H9 (cell line): Measurements from ENCODE around the gene ARHGEF16. TPM values are rescaled to one million over a fixed set of nuclear protein-coding genes. Genes with fewer than 3 reads are reported as not detected.

Source experiments
- DNase-seq: peaks from one replicate; pipeline ENCODE4 v3.0.0-alpha.2; 2017
- H2AFZ ChIP-seq: one replicate; pipeline ENCODE4 v1.6.1; 2013; ENCODE audit warnings: mild to moderate bottlenecking, low read length, control low read depth, moderate library complexity
- H2AK5ac ChIP-seq: 2 replicates; pipeline ENCODE4 v1.6.1; 2013; ENCODE audit warnings: low read length, control low read depth, mixed read lengths; ENCODE audit not compliant: insufficient read length
- H2BK120ac ChIP-seq: one replicate; pipeline ENCODE4 v1.6.1; 2013; ENCODE audit warnings: low read depth, mild to moderate bottlenecking, low read length, control low read depth, inconsistent platforms; ENCODE audit not compliant: poor library complexity, severe bottlenecking
- H2BK12ac ChIP-seq: 2 replicates; pipeline ENCODE4 v1.6.1; 2013; ENCODE audit warnings: low read length, control low read depth, mixed read lengths, low read depth; ENCODE audit not compliant: insufficient read length
- H2BK15ac ChIP-seq: 2 replicates; pipeline ENCODE4 v1.6.1; 2013; ENCODE audit warnings: low read depth, low read length, control low read depth
- H2BK20ac ChIP-seq: one replicate; pipeline ENCODE4 v1.6.1; 2013; ENCODE audit warnings: low read depth, mild to moderate bottlenecking, low read length, control low read depth, inconsistent platforms; ENCODE audit not compliant: poor library complexity, severe bottlenecking
- H2BK5ac ChIP-seq: 2 replicates; pipeline ENCODE4 v1.6.1; 2013; ENCODE audit warnings: low read length, control low read depth, mixed read lengths; ENCODE audit not compliant: insufficient read length
- H3K14ac ChIP-seq: 2 replicates; pipeline ENCODE4 v1.6.1; 2013; ENCODE audit warnings: low read length, control low read depth; ENCODE audit not compliant: insufficient read depth
- H3K18ac ChIP-seq: 2 replicates; pipeline ENCODE4 v1.6.1; 2013; ENCODE audit warnings: low read depth, mild to moderate bottlenecking, mixed read lengths, low read length, control low read depth; ENCODE audit not compliant: insufficient read length
- H3K23ac ChIP-seq: 2 replicates; pipeline ENCODE4 v1.6.1; 2013; ENCODE audit warnings: low read length, control low read depth, mixed read lengths, low read depth; ENCODE audit not compliant: insufficient read length
- H3K23me2 ChIP-seq: 2 replicates; pipeline ENCODE4 v1.6.1; 2013; ENCODE audit warnings: low read depth, mild to moderate bottlenecking, mixed read lengths, low read length, control low read depth; ENCODE audit not compliant: insufficient read length, poor library complexity, severe bottlenecking
- H3K27ac ChIP-seq: 2 replicates; pipeline ENCODE4 v1.5.1; 2013; ENCODE audit warnings: low read length, control low read depth, mixed read lengths, low read depth; ENCODE audit not compliant: insufficient read length
- H3K27me3 ChIP-seq: 2 replicates; pipeline ENCODE4 v1.6.1; 2013; ENCODE audit warnings: low read length, control low read depth, inconsistent platforms; ENCODE audit not compliant: insufficient read depth
- H3K4ac ChIP-seq: 2 replicates; pipeline ENCODE4 v1.6.1; 2013; ENCODE audit warnings: low read depth, mild to moderate bottlenecking, control low read depth, inconsistent platforms, low read length, moderate library complexity
- H3K4me1 ChIP-seq: 2 replicates; pipeline ENCODE4 v1.6.1; 2013; ENCODE audit warnings: low read length, control low read depth, inconsistent platforms; ENCODE audit not compliant: insufficient read depth
- H3K4me2 ChIP-seq: 2 replicates; pipeline ENCODE4 v1.6.1; 2013; ENCODE audit warnings: low read length, control low read depth, mixed read lengths; ENCODE audit not compliant: insufficient read length, insufficient read depth
- H3K56ac ChIP-seq: 2 replicates; pipeline ENCODE4 v1.6.1; 2013; ENCODE audit warnings: low read depth, mild to moderate bottlenecking, mixed read lengths, low read length, control low read depth; ENCODE audit not compliant: insufficient read length
- H3K79me1 ChIP-seq: 2 replicates; pipeline ENCODE4 v1.6.1; 2013; ENCODE audit warnings: low read depth, mild to moderate bottlenecking, moderate library complexity, low read length, control low read depth, inconsistent platforms; ENCODE audit not compliant: insufficient read depth, poor library complexity, severe bottlenecking
- H3K79me2 ChIP-seq: 2 replicates; pipeline ENCODE4 v1.6.1; 2013; ENCODE audit warnings: low read length, control low read depth, inconsistent platforms; ENCODE audit not compliant: insufficient read depth
- H3K9ac ChIP-seq: 2 replicates; pipeline ENCODE4 v1.6.1; 2013; ENCODE audit warnings: low read length, control low read depth, mixed read lengths; ENCODE audit not compliant: insufficient read length; ENCODE audit errors: extremely low read depth
- H3K9me3 ChIP-seq: one replicate; pipeline ENCODE4 v1.6.1; 2013; ENCODE audit warnings: low read depth, low read length, inconsistent platforms; ENCODE audit not compliant: control insufficient read depth
- H3T11ph ChIP-seq: one replicate; pipeline ENCODE4 v1.6.1; 2013; ENCODE audit warnings: mild to moderate bottlenecking, low read length, control low read depth, inconsistent platforms
- H4K20me1 ChIP-seq: one replicate; pipeline ENCODE4 v1.6.1; 2013; ENCODE audit not compliant: control insufficient read depth, insufficient read length, insufficient read depth
- H4K5ac ChIP-seq: 2 replicates; pipeline ENCODE4 v1.6.1; 2013; ENCODE audit warnings: low read depth, mild to moderate bottlenecking, mixed read lengths, low read length, control low read depth; ENCODE audit not compliant: insufficient read length
- H4K8ac ChIP-seq: replicated peaks from 2 replicates; pipeline ENCODE4 v1.6.1; 2013; ENCODE audit warnings: low read length, control low read depth, mixed read lengths, low read depth; ENCODE audit not compliant: insufficient read length
- H4K91ac ChIP-seq: 2 replicates; pipeline ENCODE4 v1.6.1; 2013; ENCODE audit warnings: low read depth, mild to moderate bottlenecking, moderate library complexity, mixed read lengths, low read length, control low read depth; ENCODE audit not compliant: insufficient read length
- H3K27ac Mint-ChIP-seq, 3 experiments: 2 replicates in 2 of 3; 3 replicates in 1 of 3; pipeline ENCODE4 v1.8.0; 2020 to 2021; ENCODE audit warnings: mixed read lengths in 3 of 3, mild to moderate bottlenecking in 1 of 3, moderate library complexity in 1 of 3
- H3K27me3 Mint-ChIP-seq: 2 replicates; pipeline ENCODE4 v1.8.0; 2021; ENCODE audit warnings: low read depth, mild to moderate bottlenecking, moderate library complexity, mixed read lengths
- H3K36me3 Mint-ChIP-seq, 3 experiments: 2 replicates in 2 of 3; 3 replicates in 1 of 3; pipeline ENCODE4 v1.8.0; 2020 to 2021; ENCODE audit warnings: low read depth in 3 of 3, mixed read lengths in 3 of 3; ENCODE audit not compliant: insufficient read depth in 1 of 3
- H3K4me1 Mint-ChIP-seq, 2 experiments: 2 replicates each; pipeline ENCODE4 v1.8.0; 2020; ENCODE audit warnings: mixed read lengths in 2 of 2
- H3K4me3 Mint-ChIP-seq, 2 experiments: 2 replicates in 1 of 2; 3 replicates in 1 of 2; pipeline ENCODE4 v1.8.0; 2020 to 2021; ENCODE audit warnings: mild to moderate bottlenecking in 2 of 2, mixed read lengths in 2 of 2, moderate library complexity in 1 of 2
- H3K9me3 Mint-ChIP-seq, 2 experiments: 2 replicates in 1 of 2; 3 replicates in 1 of 2; pipeline ENCODE4 v1.8.0; 2020; ENCODE audit warnings: mild to moderate bottlenecking in 2 of 2, mixed read lengths in 2 of 2, moderate library complexity in 1 of 2
- CTCF ChIP-seq: fragments of 200-600 bp; sonication (generic); conservative IDR thresholded peaks from 3 replicates; pipeline ENCODE4 v1.8.0; 2021; ENCODE audit warnings: antibody characterized with exemption, mild to moderate bottlenecking
- WGBS: extraction: QIAGEN DNeasy Blood & Tissue Kit; methylation state at CpG from one replicate; pipeline ENCODE4 v1.1.7; 2013; ENCODE audit warnings: missing lambda C conversion rate, low lambda C conversion rate, mixed read lengths; ENCODE audit not compliant: insufficient read length; ENCODE audit errors: extremely low coverage; 5-methylcytosine and 5-hydroxymethylcytosine counted together
- total RNA-seq: library from RNA; stranded (reverse); gene quantifications from 2 replicates; pipeline ENCODE4 v1.2.1, GENCODE V29; 2021

The ARHGEF16 gene
- total RNA-seq, 1 experiment from 2014 or later, result 48.5 TPM

- peaks cover 4% of the 10 kb centered on the region for H4K20me1 ChIP-seq
- no peaks in the 10 kb centered on the region for H3K23me2 ChIP-seq
- H2BK12ac ChIP-seq, result no peak overlapping the region
- peak overlapping the region; percentile 15 for H3K18ac ChIP-seq
- H3T11ph ChIP-seq, result no peak overlapping the region
- no peak overlapping the region for H2BK15ac ChIP-seq
- Mint-ChIP-seq H3K9me3 (no peaks in the 10 kb centered on the region), H3K4me3 (peak overlapping the region; percentile 26 to 32; a peak in 1 of 5 replicates), H3K27ac (peak overlapping the region; percentile 47 to 89 (median 89); a peak in 5 of 7 replicates), H3K27me3 (no peaks in the 10 kb centered on the region), H3K36me3 (peaks cover 4 to 29% (median 21%) of the 10 kb centered on the region in 3 experiments; a peak in 5 of 7 replicates), H3K4me1 (peaks cover 13 to 16% of the 10 kb centered on the region in 2 experiments)
- 0 out of 3 replicates have a peak, but pooled peaks have one; percentile 23 for TF ChIP-seq CTCF
- H3K79me2 ChIP-seq, result no peaks in the 10 kb centered on the region
- H3K4me2 ChIP-seq, result no peak overlapping the region
- H3K4ac ChIP-seq, result no peak overlapping the region
- H4K91ac ChIP-seq, result no peak overlapping the region
- no peak overlapping the region for H3K9ac ChIP-seq
- H2BK120ac ChIP-seq, result no peak overlapping the region
- no peak for DNase-seq
- H3K4me1 ChIP-seq, result peaks cover 5% of the 10 kb centered on the region; the same call in 1 of the 2 replicates
- H3K23ac ChIP-seq, result no peak overlapping the region
- no peak overlapping the region for H3K27ac ChIP-seq
- H3K79me1 ChIP-seq, result no peaks in the 10 kb centered on the region
- H2BK5ac ChIP-seq, result no peak overlapping the region
- H2BK20ac ChIP-seq, result no peak overlapping the region
- peak overlapping the region; percentile 16; the same call in 1 of the 2 replicates for H3K14ac ChIP-seq
- no peak overlapping the region for H4K8ac ChIP-seq
- no peak overlapping the region for H4K5ac ChIP-seq
- WGBS, result no CpG with 5 or more reads among the region's 25 CpGs
- H3K27me3 ChIP-seq, result no peaks in the 10 kb centered on the region
- no peak overlapping the region for H2AFZ ChIP-seq
- no peak overlapping the region for H3K56ac ChIP-seq
- H2AK5ac ChIP-seq, result no peak overlapping the region
- no peaks in the 10 kb centered on the region for H3K9me3 ChIP-seq
Observed at GRCh38 chr1:3472088-3472850, 17.8 kb downstream of the ARHGEF16 start.
